BLaER1 treated with 17β-estradiol and CSF1 and Interleukin-3, amounts not matched to agents 10 nM and 100 nM (cell line): ENCODE results near the gene ATG5.

ENCODE experiments used
- H3K27ac ChIP-seq, 11 experiments: shearing (Covaris generic); formaldehyde crosslinking; 2 replicates each; pipeline ENCODE4 v1.8.1; 2022
- H3K27me3 ChIP-seq, 11 experiments: shearing (Covaris generic); formaldehyde crosslinking; 2 replicates each; pipeline ENCODE4 v1.8.1; 2022
- H3K36me3 ChIP-seq, 11 experiments: shearing (Covaris generic); formaldehyde crosslinking; 2 replicates each; pipeline ENCODE4 v1.8.1; 2022
- H3K4me1 ChIP-seq, 10 experiments: shearing (Covaris generic); formaldehyde crosslinking; 2 replicates each; pipeline ENCODE4 v1.8.1; 2022
- H3K4me2 ChIP-seq, 11 experiments: shearing (Covaris generic); formaldehyde crosslinking; 2 replicates each; pipeline ENCODE4 v1.8.1; 2022
- H3K4me3 ChIP-seq, 10 experiments: shearing (Covaris generic); formaldehyde crosslinking; 2 replicates each; pipeline ENCODE4 v1.8.1; 2022
- H3K9ac ChIP-seq, 11 experiments: shearing (Covaris generic); formaldehyde crosslinking; 2 replicates each; pipeline ENCODE4 v1.8.1; 2022
- H3K9me3 ChIP-seq, 11 experiments: shearing (Covaris generic); formaldehyde crosslinking; replicated peaks in 1 of 11; 2 replicates each; pipeline ENCODE4 v1.8.1; 2022
- H4K20me1 ChIP-seq, 11 experiments: shearing (Covaris generic); formaldehyde crosslinking; 2 replicates each; pipeline ENCODE4 v1.8.1; 2022
- Cebpa-rat ChIP-seq, 11 experiments: shearing (Covaris generic); IDR thresholded peaks; 2 replicates each; pipeline ENCODE4 v1.8.1; 2022

The ATG5 gene

DNA sequence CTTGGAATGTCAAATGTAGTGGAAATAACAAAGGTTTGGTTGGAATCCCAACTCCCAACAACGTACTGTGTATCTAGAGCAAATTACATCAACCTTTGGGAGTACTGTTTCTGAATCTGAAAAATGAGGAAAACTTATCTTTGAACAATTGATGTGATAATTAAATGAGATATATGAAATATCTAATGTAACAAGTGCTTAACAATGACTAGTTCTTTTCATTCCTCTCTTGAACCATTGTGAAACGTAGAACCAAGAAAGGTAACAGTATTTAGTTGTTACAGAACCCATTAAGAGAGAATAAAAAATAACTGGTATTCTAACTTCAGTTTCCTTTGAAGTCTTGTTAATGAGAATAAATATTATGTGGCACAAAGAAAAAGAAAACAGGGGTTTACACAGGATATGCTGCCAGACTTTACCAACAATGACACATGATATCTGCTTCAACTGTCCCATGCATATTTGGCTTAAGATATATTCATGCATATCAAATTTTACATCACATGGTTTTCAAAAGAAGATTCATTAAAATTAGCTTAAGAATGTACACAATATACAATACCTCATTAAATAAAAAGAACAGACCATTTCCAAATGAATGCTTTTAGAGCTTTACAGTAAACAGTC is 111.8 kb downstream of the ATG5 start:
- peaks cover 0 to 7% (median 6%) of the 10 kb centered on the region in 11 experiments; a peak in 8 of 22 replicates for H3K9me3 ChIP-seq
- peaks cover 0 to 19% (median 0%) of the 10 kb centered on the region in 11 experiments; a peak in 4 of 22 replicates for H4K20me1 ChIP-seq
- peaks cover 0 to 9% (median 0%) of the 10 kb centered on the region in 10 experiments; a peak in 2 of 20 replicates for H3K4me1 ChIP-seq
- H3K27ac ChIP-seq: no peak overlapping the region
- no peaks in the 10 kb centered on the region for H3K27me3 ChIP-seq
- H3K4me2 ChIP-seq: no peak overlapping the region
- no peak overlapping the region for H3K4me3 ChIP-seq
- no peak for TF ChIP-seq Cebpa-rat (IDR thresholded peaks at IDR 0.05)
- peaks cover 12 to 33% (median 19%) of the 10 kb centered on the region in 11 experiments; a peak in 19 of 22 replicates for H3K36me3 ChIP-seq
- no peak overlapping the region for H3K9ac ChIP-seq

DNA sequence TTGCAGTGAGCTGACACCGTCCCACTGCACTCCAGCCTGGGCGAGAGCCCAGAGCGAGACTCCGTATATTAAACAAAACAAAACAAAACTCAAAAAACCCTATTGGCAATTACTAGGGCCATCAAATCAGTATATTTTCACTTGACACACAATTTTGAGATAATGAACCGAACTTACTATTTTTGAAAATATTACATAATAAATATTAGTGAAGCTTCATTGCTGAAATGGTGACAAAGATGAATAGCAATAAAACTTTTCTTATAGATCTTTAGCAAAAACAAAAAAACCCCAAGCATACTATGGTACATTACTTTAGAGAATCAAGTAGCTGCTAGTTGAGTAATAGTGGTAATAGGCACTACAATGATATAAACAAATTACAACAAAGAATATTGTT is 113.0 kb downstream of the ATG5 start:
- peaks cover 0 to 14% (median 7%) of the 10 kb centered on the region in 11 experiments; a peak in 11 of 22 replicates for H3K9me3 ChIP-seq
- H3K27me3 ChIP-seq: no peaks in the 10 kb centered on the region
- no peak overlapping the region for H3K27ac ChIP-seq
- H3K36me3 ChIP-seq: peaks cover 12 to 42% (median 25%) of the 10 kb centered on the region in 11 experiments; a peak in 19 of 22 replicates
- H3K9ac ChIP-seq: no peak overlapping the region
- H3K4me3 ChIP-seq: no peak overlapping the region
- H4K20me1 ChIP-seq: peaks cover 0 to 15% (median 0%) of the 10 kb centered on the region in 11 experiments; a peak in 4 of 22 replicates
- TF ChIP-seq Cebpa-rat (IDR thresholded peaks at IDR 0.05): no peak
- peaks cover 0 to 9% (median 0%) of the 10 kb centered on the region in 10 experiments; a peak in 2 of 20 replicates for H3K4me1 ChIP-seq
- no peak overlapping the region for H3K4me2 ChIP-seq

DNA sequence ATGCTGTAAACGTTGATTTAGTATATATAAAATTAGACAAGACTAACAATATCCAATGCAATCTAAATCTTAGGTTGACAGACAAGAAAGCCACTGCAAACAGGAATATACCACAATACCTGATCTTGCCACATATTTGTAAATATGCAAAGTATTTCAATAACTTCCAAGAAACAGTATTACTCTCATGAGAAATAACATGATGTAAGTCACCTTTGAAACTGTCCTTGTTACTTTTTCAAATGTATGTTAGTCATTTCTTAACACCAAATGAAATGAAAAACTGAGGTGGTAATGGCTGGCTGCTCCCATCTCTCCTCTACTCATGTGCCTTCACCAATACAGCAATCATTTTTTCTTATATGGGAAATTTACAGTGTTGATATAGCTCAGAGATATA is 118.7 kb downstream of the ATG5 start:
- peaks cover 0 to 18% (median 10%) of the 10 kb centered on the region in 10 experiments; a peak in 12 of 20 replicates for H3K4me1 ChIP-seq
- H3K9ac ChIP-seq: no peak overlapping the region
- no peaks in the 10 kb centered on the region for H3K27me3 ChIP-seq
- no peak for TF ChIP-seq Cebpa-rat (IDR thresholded peaks at IDR 0.05)
- peaks cover 0 to 3% (median 0%) of the 10 kb centered on the region in 11 experiments; a peak in 2 of 22 replicates for H4K20me1 ChIP-seq
- no peak overlapping the region for H3K4me3 ChIP-seq
- H3K9me3 ChIP-seq: peaks cover 0 to 25% (median 11%) of the 10 kb centered on the region in 11 experiments; a peak in 18 of 22 replicates
- peaks cover 18 to 79% (median 37%) of the 10 kb centered on the region in 11 experiments; a peak in 20 of 22 replicates for H3K36me3 ChIP-seq
- no peak overlapping the region for H3K4me2 ChIP-seq
- H3K27ac ChIP-seq: no peak overlapping the region

GRCh38 chr6:106204961-106205360 is 120.6 kb downstream of the ATG5 start:
- H3K27me3 ChIP-seq: no peaks in the 10 kb centered on the region
- H3K4me1 ChIP-seq: peaks cover 2 to 18% (median 14%) of the 10 kb centered on the region in 10 experiments; a peak in 16 of 20 replicates
- peaks cover 0 to 3% (median 0%) of the 10 kb centered on the region in 11 experiments; a peak in 2 of 22 replicates for H4K20me1 ChIP-seq
- TF ChIP-seq Cebpa-rat (IDR thresholded peaks at IDR 0.05): no peak
- no peak overlapping the region for H3K9ac ChIP-seq
- H3K36me3 ChIP-seq: peaks cover 29 to 82% (median 48%) of the 10 kb centered on the region in 11 experiments; a peak in 21 of 22 replicates
- H3K27ac ChIP-seq: peak overlapping the region in 1 of 11 experiments; percentile 12; a peak in 2 of 22 replicates
- peak overlapping the region in 8 of 11 experiments; percentile 8 to 63 (median 30); a peak in 10 of 22 replicates for H3K4me2 ChIP-seq
- H3K4me3 ChIP-seq: no peak overlapping the region
- peaks cover 0 to 25% (median 11%) of the 10 kb centered on the region in 11 experiments; a peak in 18 of 22 replicates for H3K9me3 ChIP-seq

DNA sequence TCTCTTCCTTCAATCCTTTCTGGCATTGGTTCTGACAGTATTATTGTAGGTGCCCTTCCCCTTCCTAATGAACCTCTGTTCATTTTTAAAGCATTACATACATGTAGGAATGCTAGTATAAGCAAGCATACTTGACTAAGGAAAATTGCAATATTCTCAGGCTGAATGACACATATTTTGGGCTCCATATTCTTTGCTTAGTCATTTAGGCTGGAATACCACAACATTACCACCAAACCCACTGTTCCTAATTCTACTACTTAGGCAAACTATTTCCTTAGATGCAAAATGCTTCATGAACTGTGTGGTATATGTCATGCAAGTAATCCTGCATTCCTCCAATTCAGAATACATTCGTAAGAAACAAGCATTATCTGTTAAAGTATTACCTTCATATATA is 125.6 kb downstream of the ATG5 start:
- no peak overlapping the region for H3K27ac ChIP-seq
- peaks cover 36 to 84% (median 55%) of the 10 kb centered on the region in 11 experiments; a peak in 21 of 22 replicates for H3K36me3 ChIP-seq
- no peak overlapping the region for H3K9ac ChIP-seq
- H3K9me3 ChIP-seq: peaks cover 0 to 8% (median 5%) of the 10 kb centered on the region in 11 experiments; a peak in 11 of 22 replicates
- H3K4me2 ChIP-seq: no peak overlapping the region
- H3K27me3 ChIP-seq: no peaks in the 10 kb centered on the region
- TF ChIP-seq Cebpa-rat (IDR thresholded peaks at IDR 0.05): no peak
- H3K4me1 ChIP-seq: peaks cover 3 to 14% (median 7%) of the 10 kb centered on the region in 10 experiments; a peak in 18 of 20 replicates
- peaks cover 0 to 2% (median 0%) of the 10 kb centered on the region in 11 experiments; a peak in 1 of 22 replicates for H4K20me1 ChIP-seq
- no peak overlapping the region for H3K4me3 ChIP-seq

- H3K4me1 ChIP-seq: peaks cover 0 to 13% (median under 1%) of the 10 kb centered on the region in 10 experiments; a peak in 12 of 20 replicates
- peaks cover 0 to 1% (median 0%) of the 10 kb centered on the region in 11 experiments; a peak in 8 of 22 replicates for H3K9me3 ChIP-seq
- H3K27ac ChIP-seq: no peak overlapping the region
- peaks cover 42 to 84% (median 60%) of the 10 kb centered on the region in 11 experiments; a peak in 21 of 22 replicates for H3K36me3 ChIP-seq
- H3K4me3 ChIP-seq: no peak overlapping the region
- no peak overlapping the region for H3K9ac ChIP-seq
- no peaks in the 10 kb centered on the region for H4K20me1 ChIP-seq
- no peak overlapping the region for H3K4me2 ChIP-seq
- no peaks in the 10 kb centered on the region for H3K27me3 ChIP-seq
- TF ChIP-seq Cebpa-rat (IDR thresholded peaks at IDR 0.05): no peak
These were observed 126.2 kb downstream of the ATG5 start for GRCh38 chr6:106199331-106199730.

DNA sequence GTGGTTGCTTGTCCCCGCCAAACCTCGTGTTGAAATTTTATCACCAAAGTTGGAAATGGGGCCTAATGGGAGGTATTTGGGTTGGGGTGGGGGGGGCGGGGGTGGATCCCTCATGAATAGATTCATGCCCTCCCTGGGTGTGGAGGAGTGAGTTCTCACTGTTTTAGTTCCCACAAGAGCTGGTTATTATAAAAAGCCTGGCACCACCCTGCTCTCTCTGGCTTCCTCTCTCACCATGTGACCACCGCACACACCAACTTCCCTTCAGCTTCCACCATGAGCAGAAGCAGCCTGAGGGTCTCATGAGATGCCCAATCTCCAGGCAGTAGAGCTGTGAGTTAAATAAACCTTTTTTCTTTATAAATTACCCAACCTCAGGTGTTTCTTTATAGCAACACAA is 128.1 kb downstream of the ATG5 start:
- Histone ChIP-seq H3K4me1 (peaks cover 0 to 13% (median 0%) of the 10 kb centered on the region in 10 experiments; a peak in 7 of 20 replicates), H3K27me3 (no peaks in the 10 kb centered on the region), H4K20me1 (no peaks in the 10 kb centered on the region), H3K9ac (no peak overlapping the region), H3K36me3 (peaks cover 42 to 83% (median 62%) of the 10 kb centered on the region in 11 experiments; a peak in 21 of 22 replicates), H3K4me2 (no peak overlapping the region), H3K4me3 (no peak overlapping the region), H3K27ac (no peak overlapping the region), H3K9me3 (no peaks in the 10 kb centered on the region)
- TF ChIP-seq Cebpa-rat (IDR thresholded peaks at IDR 0.05): no peak

DNA sequence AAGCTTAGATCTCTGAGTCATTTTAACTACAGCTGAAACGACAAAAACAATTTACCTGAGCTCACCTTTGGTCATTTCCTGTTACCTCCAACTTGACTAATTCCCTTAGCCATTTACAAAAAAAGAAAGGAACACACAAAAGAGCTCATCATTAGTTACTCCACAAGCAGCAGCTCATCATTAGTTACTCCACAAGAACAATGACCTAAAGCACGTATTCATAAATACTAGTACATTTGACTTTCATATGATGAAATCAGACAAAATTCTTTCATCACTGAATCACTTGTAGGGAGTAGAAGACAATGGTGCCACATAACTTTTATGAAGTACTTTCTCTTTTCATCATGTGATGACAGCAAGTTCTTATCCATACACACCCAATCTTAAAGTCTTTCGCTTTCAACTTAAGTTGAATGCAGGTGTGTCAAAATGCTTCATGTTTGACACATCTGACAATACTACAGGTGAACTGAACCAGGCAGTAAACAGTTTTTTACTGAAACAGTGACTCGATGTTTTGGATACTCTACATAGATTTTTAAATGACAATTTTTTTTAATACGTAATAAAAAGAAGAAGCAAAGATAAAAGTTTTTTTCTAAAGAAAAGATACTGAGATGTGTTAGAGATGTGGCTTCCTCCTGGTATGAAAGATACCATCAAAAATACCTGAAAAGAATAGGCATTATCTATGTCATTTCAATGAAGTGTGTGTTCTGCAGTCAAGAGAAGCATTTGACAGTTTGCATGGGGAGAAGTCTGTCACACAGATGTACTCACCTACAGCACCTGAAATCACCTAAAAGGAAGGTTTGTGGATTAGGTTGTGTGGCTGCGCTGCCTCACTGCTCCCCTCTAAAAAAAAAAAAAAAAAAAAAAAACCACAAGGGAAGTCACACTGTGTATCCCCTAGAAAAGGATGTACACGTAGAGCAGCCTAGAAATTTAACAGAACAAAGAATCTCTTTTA is 130.3 kb downstream of the ATG5 start:
- Histone ChIP-seq H3K27me3 (no peaks in the 10 kb centered on the region), H3K4me3 (no peak overlapping the region), H3K4me2 (no peak overlapping the region), H3K9ac (no peak overlapping the region), H3K9me3 (no peaks in the 10 kb centered on the region), H3K36me3 (peaks cover 27 to 69% (median 44%) of the 10 kb centered on the region in 11 experiments; a peak in 20 of 22 replicates), H3K4me1 (peaks cover 0 to 13% (median 0%) of the 10 kb centered on the region in 10 experiments; a peak in 7 of 20 replicates), H3K27ac (no peak overlapping the region), H4K20me1 (no peaks in the 10 kb centered on the region)
- no peak for TF ChIP-seq Cebpa-rat (IDR thresholded peaks at IDR 0.05)
